Superior temporal gyrus (tissue), 1 donor: Measurements from ENCODE around the gene EXPH5.

ENCODE experiments used
- DNase-seq: peaks from one replicate; pipeline ENCODE4 v3.0.0-alpha.2; 2016; ENCODE audit errors: extremely low spot score

EXPH5 gene

GRCh38 chr11:108467091-108467823 lies 126.3 kb downstream of the EXPH5 start, which contains the start of gene C11orf65:
TSS of gene C11orf65 (minus strand) at chr11:108467529. CDS start at chr11:108461559, 5,970 bp downstream.
- peak; percentile 99 for DNase-seq

GRCh38 chr11:108466405-108466804 lies 127.2 kb downstream of the EXPH5 start:
- no peak for DNase-seq
